HG03378 (cell line): Measurements from ENCODE around the gene FCAMR.

Source experiments
- ATAC-seq: cut with Tn5 transposase; IDR thresholded peaks from one replicate; pipeline ENCODE4 v1.9.1; 2021; ENCODE audit warnings: mild to moderate bottlenecking, moderate library complexity; ENCODE audit not compliant: unreplicated experiment

FCAMR gene

GRCh38 chr1:206970446-206970845 lies at the start of gene FCAMR:
TSS of gene FCAMR (minus strand) at chr1:206970460. CDS start at chr1:206970125, 335 bp downstream.
- no peak for ATAC-seq

- ATAC-seq: no peak
Observed at GRCh38 chr1:207019661-207020060, 49.4 kb upstream of the FCAMR start.

GRCh38 chr1:207019161-207019560 lies 48.9 kb upstream of the FCAMR start:
- no peak for ATAC-seq

GRCh38 chr1:207018707-207019106 lies 48.4 kb upstream of the FCAMR start:
- no peak for ATAC-seq

GRCh38 chr1:207017615-207018559 lies 47.6 kb upstream of the FCAMR start:
- ATAC-seq: no peak

GRCh38 chr1:207015791-207016190 lies 45.5 kb upstream of the FCAMR start:
- ATAC-seq: no peak

- ATAC-seq: no peak
Observed at GRCh38 chr1:207014728-207015127, 44.5 kb upstream of the FCAMR start.

GRCh38 chr1:207013321-207014085 lies 43.2 kb upstream of the FCAMR start:
- no peak for ATAC-seq

- no peak for ATAC-seq
Observed at GRCh38 chr1:207010726-207011125, 40.5 kb upstream of the FCAMR start.

- no peak for ATAC-seq
Observed at GRCh38 chr1:207009945-207010344, 39.7 kb upstream of the FCAMR start.

- no peak for ATAC-seq
Observed at GRCh38 chr1:207009182-207009850, 39.1 kb upstream of the FCAMR start.

- ATAC-seq: no peak
Observed at GRCh38 chr1:207007352-207008033, 37.2 kb upstream of the FCAMR start.

GRCh38 chr1:207006914-207007313 lies 36.7 kb upstream of the FCAMR start:
- ATAC-seq: no peak

- ATAC-seq: no peak
Observed at GRCh38 chr1:207006083-207006482, 35.8 kb upstream of the FCAMR start.

GRCh38 chr1:207004931-207005830 lies 34.9 kb upstream of the FCAMR start:
- ATAC-seq: no peak

- no peak for ATAC-seq
Observed at GRCh38 chr1:207003210-207003609, 33.0 kb upstream of the FCAMR start.

GRCh38 chr1:207002724-207003146 lies 32.5 kb upstream of the FCAMR start:
- ATAC-seq: no peak

- ATAC-seq: no peak
Observed at GRCh38 chr1:207001492-207002245, 31.4 kb upstream of the FCAMR start.
